Measurements from ENCODE around the gene SOX5.

GRCh38 chr12:23596568-23596967 lies 352.9 kb downstream of the SOX5 start:
- TF ChIP-seq POLR2A (IDR thresholded peaks at IDR 0.05) (no peak), CTCF (IDR thresholded peaks at IDR 0.05 in 4 of 5, conservative IDR thresholded peaks at IDR 0.05 in 1 of 5) (no peak)

Data from gastrocnemius medialis (tissue), 4 donors.